Right lobe of liver (tissue), 6 donors: ENCODE measurements around the gene PITPNM3. TPM values are rescaled to one million over a fixed set of nuclear protein-coding genes. Genes with fewer than 3 reads are reported as not detected.

Source experiments
- ATAC-seq, 4 donors: fragments of 200-7000 bp; cut with Tn5 transposase; one replicate each; pipeline ENCODE4 v1.9.1; 2020; ENCODE audit warnings: mild to moderate bottlenecking in 4 of 4, moderate library complexity in 4 of 4
- DNase-seq, 3 donors: peaks; one replicate each; pipeline ENCODE4 v3.0.0-alpha.2; 2020
- H3K27ac ChIP-seq, 3 donors: fragments of 200-600 bp; one replicate each; pipeline ENCODE4 v1.8.0; 2022
- H3K27me3 ChIP-seq, 2 donors: fragments of 200-600 bp; one replicate each; pipeline ENCODE4 v1.8.0; 2022
- H3K36me3 ChIP-seq, 4 donors: fragments of 200-600 bp; sonication (generic) in 1 of 4; one replicate each; pipeline versions ENCODE4 v1.5.1 to v1.8.0; 2017 to 2022; ENCODE audit warnings: control low read depth in 1 of 4
- H3K4me1 ChIP-seq, 4 donors: fragments of 200-600 bp; sonication (generic) in 1 of 4; one replicate each; pipeline versions ENCODE4 v1.5.1 to v1.8.0; 2017 to 2022; ENCODE audit warnings: control low read depth in 1 of 4
- H3K4me3 ChIP-seq, 3 donors: fragments of 200-600 bp; one replicate each; pipeline ENCODE4 v1.8.0; 2022
- H3K9me3 ChIP-seq, 4 donors: fragments of 200-600 bp; sonication (generic) in 1 of 4; one replicate each; pipeline versions ENCODE4 v1.5.1 to v1.8.0; 2017 to 2022; ENCODE audit warnings: control low read depth in 1 of 4
- CTCF ChIP-seq, 4 donors: fragments of 200-600 bp in 3 of 4; fragments of 450-650 bp in 1 of 4; IDR thresholded peaks; one replicate each; pipeline versions ENCODE4 v1.5.1 to v1.8.0; 2016 to 2022; ENCODE audit warnings: antibody characterized with exemption in 4 of 4, mild to moderate bottlenecking in 2 of 4
- POLR2A ChIP-seq: fragments of 450-650 bp; IDR thresholded peaks from one replicate; pipeline ENCODE4 v1.6.1; 2017; ENCODE audit warnings: antibody characterized with exemption, mild to moderate bottlenecking
- WGBS: methylation state at CpG from one replicate; pipeline ENCODE4 v1.1.6; 2018; ENCODE audit warnings: low coverage, low lambda C conversion rate; ENCODE audit not compliant: insufficient coverage; ENCODE audit errors: missing lambda C conversion rate; 5-methylcytosine and 5-hydroxymethylcytosine counted together
- intact Hi-C, 2 donors: fragments of 100-400 bp; cut with DNase I; formaldehyde crosslinking; loops; one replicate each; pipeline versions ENCODE4 v1.11.2 to v1.14.1; 2022
- total RNA-seq, 6 experiments: library from RNA; depleted of rRNA in 2 of 6; stranded (reverse); fragments of >200 nt in 2 of 6; fragmentation: NEBNext Ultra II Directional in 3 of 6; extraction: Animal tissue kit (Norgen Biotek cat#: 25700) in 3 of 6; gene quantifications; one replicate each; pipeline versions ENCODE4 v1.1.0 to v1.2.4, GENCODE V29; 2016 to 2023
- donor health status: DM: no; HTN: yes; CAD: no.
- donor health status: DM: no; HTN: no; CAD: no.
- donor health status: DM: no; HTN: no; CAD: no.
- donor health status: DM: no; HTN: yes; CAD: no.
- donor health status: DM: no; HTN: yes; CAD: no.

Gene PITPNM3
- total RNA-seq, 6 experiments from 2014 or later, result 0.91 to 3.8 (median 1.2) TPM

GRCh38 chr17:6557040-6557438 lies 684 bp upstream of the PITPNM3 start:
- Histone ChIP-seq H3K9me3 (no peaks in the 10 kb centered on the region), H3K27me3 (no peaks in the 10 kb centered on the region), H3K4me3 (peak overlapping the region in 1 of 3 donors; percentile 51), H3K36me3 (no peaks in the 10 kb centered on the region), H3K27ac (peak overlapping the region in 1 of 3 donors; percentile 21), H3K4me1 (peaks cover 0 to 6% (median 0%) of the 10 kb centered on the region in 4 donors)
- TF ChIP-seq POLR2A, result no peak
- TF ChIP-seq CTCF (IDR thresholded peaks at IDR 0.05), result no peak
- 57% methylated on average over 6 of the region's 9 CpGs for WGBS
- DNase-seq (no peak), ATAC-seq (no peak)
- intact Hi-C loops, result no loop called here

- intact Hi-C loops, result no loop called here
- peak overlapping the region; percentile 38 to 51 (median 38) for H3K4me3 ChIP-seq
- WGBS, result 0% methylated on average over 7 of the region's 56 CpGs
- DNase-seq (no peak), ATAC-seq (peak; percentile 35 to 51 (median 42))
- H3K9me3 ChIP-seq, result no peaks in the 10 kb centered on the region
- H3K27ac ChIP-seq, result no peak overlapping the region
- no peaks in the 10 kb centered on the region for H3K27me3 ChIP-seq
- peaks cover 0 to 6% (median 0%) of the 10 kb centered on the region in 4 donors for H3K4me1 ChIP-seq
- TF ChIP-seq POLR2A (no peak), CTCF (IDR thresholded peaks at IDR 0.05) (no peak)
- no peaks in the 10 kb centered on the region for H3K36me3 ChIP-seq
Observed at GRCh38 chr17:6555331-6556120, 829 bp downstream of the PITPNM3 start.

DNA sequence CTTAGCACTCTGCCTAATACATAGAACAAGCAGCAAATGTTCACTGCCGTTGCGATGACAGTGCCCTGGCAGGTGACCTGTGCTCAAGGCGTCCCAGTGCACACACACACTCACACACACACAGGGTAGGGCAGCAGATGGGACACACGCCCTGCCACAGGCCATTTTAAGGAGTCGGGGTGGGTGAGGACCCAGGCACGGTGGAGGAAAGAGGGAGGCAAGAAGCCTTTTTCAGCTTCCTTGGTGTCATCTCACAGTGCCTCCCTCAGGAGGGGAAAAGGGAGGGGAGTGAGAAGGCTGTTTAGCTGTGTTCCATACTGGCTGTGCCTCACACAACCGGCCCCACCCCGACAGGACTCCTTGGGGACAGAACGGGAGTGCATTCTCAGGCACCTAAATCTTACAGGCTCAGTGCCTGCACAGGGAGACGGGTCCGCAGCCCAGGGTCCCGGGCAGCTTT lies 1.5 kb downstream of the PITPNM3 start:
- Histone ChIP-seq H3K9me3 (no peaks in the 10 kb centered on the region), H3K27ac (no peak overlapping the region), H3K4me1 (peaks cover 0 to 6% (median 0%) of the 10 kb centered on the region in 4 donors), H3K36me3 (no peaks in the 10 kb centered on the region), H3K4me3 (peak overlapping the region in 2 of 3 donors; percentile 38 to 51), H3K27me3 (no peaks in the 10 kb centered on the region)
- intact Hi-C loops, result no loop called here
- WGBS, result 11% methylated on average over 5 of the region's 12 CpGs
- TF ChIP-seq CTCF (IDR thresholded peaks at IDR 0.05) (no peak), POLR2A (no peak)
- DNase-seq (no peak), ATAC-seq (peak in 2 of 4 donors; percentile 3 to 7)

DNA sequence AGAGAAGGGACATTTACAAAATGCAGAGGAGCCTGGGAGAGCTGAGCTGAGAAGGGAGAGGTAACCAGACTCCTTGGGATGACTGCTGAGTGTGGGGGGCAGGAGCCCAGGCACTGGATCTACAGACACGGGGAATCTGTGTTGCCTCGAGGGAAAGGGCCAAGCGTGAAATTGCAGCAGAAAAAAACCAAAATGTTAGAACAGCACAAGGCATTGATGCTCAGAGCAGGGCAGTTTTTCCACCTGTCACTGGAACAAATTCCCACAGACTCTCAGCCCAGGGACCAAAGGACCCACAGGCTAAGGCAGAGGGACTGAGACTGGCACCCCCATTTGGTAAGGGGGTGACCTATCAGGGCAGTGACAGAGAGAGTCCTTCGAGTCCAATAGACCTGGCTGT lies 2.0 kb downstream of the PITPNM3 start:
- intact Hi-C loops, result no loop called here
- Histone ChIP-seq H3K9me3 (no peaks in the 10 kb centered on the region), H3K4me1 (peaks cover 0 to 6% (median 0%) of the 10 kb centered on the region in 4 donors), H3K4me3 (no peak overlapping the region), H3K27ac (no peak overlapping the region), H3K36me3 (no peaks in the 10 kb centered on the region), H3K27me3 (no peaks in the 10 kb centered on the region)
- TF ChIP-seq POLR2A, result no peak
- no peak for ATAC-seq
- WGBS, result 45% methylated on average over 4 of the region's 4 CpGs
- DNase-seq, result no peak

GRCh38 chr17:6551869-6552531 lies 4.4 kb downstream of the PITPNM3 start:
- Histone ChIP-seq H3K27ac (no peak overlapping the region), H3K4me3 (no peak overlapping the region), H3K9me3 (no peaks in the 10 kb centered on the region), H3K36me3 (no peaks in the 10 kb centered on the region), H3K4me1 (peaks cover 0 to 6% (median 0%) of the 10 kb centered on the region in 4 donors), H3K27me3 (no peaks in the 10 kb centered on the region)
- intact Hi-C loops, result no loop called here
- ATAC-seq, result no peak
- no peak for DNase-seq
- TF ChIP-seq POLR2A, result no peak
- no peak for TF ChIP-seq CTCF (IDR thresholded peaks at IDR 0.05)
- WGBS, result 34% methylated on average over 4 of the region's 11 CpGs
